ENCODE measurements around the gene AQP9. TPM values are rescaled to one million over a fixed set of nuclear protein-coding genes. Genes with fewer than 3 reads are reported as not detected.

The AQP9 gene
- total RNA-seq, 1 experiment from 2014 or later, result not detected

DNA sequence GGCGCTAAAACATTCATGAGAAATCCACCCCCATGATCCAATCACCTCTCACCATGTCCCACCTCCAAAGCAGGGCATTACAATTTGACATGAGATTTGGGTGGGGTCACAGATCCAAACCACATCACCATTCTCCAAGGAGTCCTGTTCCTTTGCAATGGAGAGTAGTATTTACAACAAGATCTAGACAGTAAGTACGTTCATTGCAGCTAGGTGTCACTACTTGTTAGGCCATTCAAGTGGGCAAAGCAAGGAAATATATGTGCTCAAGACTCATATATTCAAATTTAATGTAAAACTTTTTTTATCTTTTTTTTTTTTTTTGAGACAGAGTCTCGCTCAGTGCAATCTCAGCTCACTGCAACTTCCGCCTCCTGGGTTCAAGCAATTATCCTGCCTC, 79.3 kb downstream of the AQP9 start:
- Histone ChIP-seq H3K4me3 (ENCODE audit: low read depth, low read length, poor library complexity, severe bottlenecking) (no peak overlapping the region), H3K9me3 (ENCODE audit: low read depth, low read length, poor library complexity, severe bottlenecking) (no peaks in the 10 kb centered on the region), H3K4me1 (ENCODE audit: insufficient read depth, low read length, poor library complexity, severe bottlenecking) (peaks cover 10% of the 10 kb centered on the region), H3K36me3 (ENCODE audit: insufficient read depth, low read length, poor library complexity, severe bottlenecking) (no peaks in the 10 kb centered on the region), H3K27me3 (replicated peaks; ENCODE audit: insufficient read depth, low read depth, low read length, poor library complexity) (no peaks in the 10 kb centered on the region), H3K27ac (ENCODE audit: low read depth, low read length, poor library complexity, severe bottlenecking) (no peak overlapping the region)
- no peak for DNase-seq (ENCODE audit: low spot score)
- TF ChIP-seq EZH2 (IDR thresholded peaks at IDR 0.05; ENCODE audit: borderline replicate concordance, low read depth, low read length, poor library complexity, severe bottlenecking), result no peak
- TF ChIP-seq, protein P1, sequence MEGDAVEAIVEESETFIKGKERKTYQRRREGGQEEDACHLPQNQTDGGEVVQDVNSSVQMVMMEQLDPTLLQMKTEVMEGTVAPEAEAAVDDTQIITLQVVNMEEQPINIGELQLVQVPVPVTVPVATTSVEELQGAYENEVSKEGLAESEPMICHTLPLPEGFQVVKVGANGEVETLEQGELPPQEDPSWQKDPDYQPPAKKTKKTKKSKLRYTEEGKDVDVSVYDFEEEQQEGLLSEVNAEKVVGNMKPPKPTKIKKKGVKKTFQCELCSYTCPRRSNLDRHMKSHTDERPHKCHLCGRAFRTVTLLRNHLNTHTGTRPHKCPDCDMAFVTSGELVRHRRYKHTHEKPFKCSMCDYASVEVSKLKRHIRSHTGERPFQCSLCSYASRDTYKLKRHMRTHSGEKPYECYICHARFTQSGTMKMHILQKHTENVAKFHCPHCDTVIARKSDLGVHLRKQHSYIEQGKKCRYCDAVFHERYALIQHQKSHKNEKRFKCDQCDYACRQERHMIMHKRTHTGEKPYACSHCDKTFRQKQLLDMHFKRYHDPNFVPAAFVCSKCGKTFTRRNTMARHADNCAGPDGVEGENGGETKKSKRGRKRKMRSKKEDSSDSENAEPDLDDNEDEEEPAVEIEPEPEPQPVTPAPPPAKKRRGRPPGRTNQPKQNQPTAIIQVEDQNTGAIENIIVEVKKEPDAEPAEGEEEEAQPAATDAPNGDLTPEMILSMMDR (conservative IDR thresholded peaks at IDR 0.05; ENCODE audit: low read depth, low read length), result peak; percentile 24; the same call in 1 of the 2 replicates
- intact Hi-C loops (cut with micrococcal nuclease; ENCODE audit: unreplicated experiment), result no loop called here
- ChIA-PET POLR2A (ENCODE audit: low non-redundant PET) (no interaction called here), CTCF (interaction anchor here (0.6 kb wide), 2 partner anchors 140 to 890 kb away, joined by 3 to 5 read pairs; no protein-coding TSS in a partner anchor)
- no TSS peak for BruUV-seq (replicated peaks)

DNA sequence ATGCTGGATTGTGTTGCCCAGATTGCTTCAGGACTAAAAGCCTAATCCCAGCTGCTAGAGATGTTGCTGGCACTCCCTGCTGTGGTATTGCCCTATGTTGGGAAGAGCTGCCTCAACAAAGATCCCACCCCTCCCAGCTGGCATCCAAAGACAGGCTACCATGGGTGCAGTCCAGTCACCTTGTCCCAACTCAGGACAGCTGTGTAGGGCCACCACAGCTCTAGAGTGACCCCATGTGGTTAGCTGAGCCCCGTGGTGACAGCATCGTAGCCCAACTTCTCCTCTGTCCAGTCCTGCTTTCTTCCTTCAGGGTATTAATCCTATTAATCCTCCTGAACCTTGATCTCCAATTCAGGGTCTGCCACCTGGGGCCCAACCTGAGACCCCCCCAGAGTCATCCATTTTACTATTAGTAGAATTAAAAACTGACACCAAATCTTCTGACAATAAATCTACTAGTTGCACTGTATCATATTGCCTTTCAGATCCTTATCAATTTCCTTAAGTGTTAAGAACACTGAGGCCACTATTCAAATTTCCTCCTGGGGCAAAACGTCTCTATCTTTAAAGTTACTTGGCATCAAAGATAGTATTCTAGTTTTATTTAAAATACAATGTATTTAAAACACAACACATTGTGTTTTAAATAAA, 83.5 kb downstream of the AQP9 start:
- H3K9me3 ChIP-seq (ENCODE audit: low read depth, low read length, poor library complexity, severe bottlenecking), result no peaks in the 10 kb centered on the region
- intact Hi-C loops (cut with micrococcal nuclease; ENCODE audit: unreplicated experiment), result loop anchor here (10.0 kb wide), 3 partner anchors 663 to 1273 kb away; no protein-coding TSS in a partner anchor
- H3K4me1 ChIP-seq (ENCODE audit: insufficient read depth, low read length, poor library complexity, severe bottlenecking), result no peaks in the 10 kb centered on the region
- no peaks in the 10 kb centered on the region for H3K36me3 ChIP-seq (ENCODE audit: insufficient read depth, low read length, poor library complexity, severe bottlenecking)
- no peaks in the 10 kb centered on the region for H3K27me3 ChIP-seq (replicated peaks; ENCODE audit: insufficient read depth, low read depth, low read length, poor library complexity)
- CTCF ChIA-PET, result no interaction called here
- H3K27ac ChIP-seq (ENCODE audit: low read depth, low read length, poor library complexity, severe bottlenecking), result no peak overlapping the region
- DNase-seq (ENCODE audit: low spot score), result no peak
- POLR2A ChIA-PET (ENCODE audit: low non-redundant PET), result no interaction called here
- H3K4me3 ChIP-seq (ENCODE audit: low read depth, low read length, poor library complexity, severe bottlenecking), result no peak overlapping the region
- BruUV-seq (replicated peaks), result no TSS peak
- no peak for TF ChIP-seq EZH2 (IDR thresholded peaks at IDR 0.05; ENCODE audit: borderline replicate concordance, low read depth, low read length, poor library complexity, severe bottlenecking)
- TF ChIP-seq, protein P1 (conservative IDR thresholded peaks at IDR 0.05; ENCODE audit: low read depth, low read length), result peak; percentile 53

DNA sequence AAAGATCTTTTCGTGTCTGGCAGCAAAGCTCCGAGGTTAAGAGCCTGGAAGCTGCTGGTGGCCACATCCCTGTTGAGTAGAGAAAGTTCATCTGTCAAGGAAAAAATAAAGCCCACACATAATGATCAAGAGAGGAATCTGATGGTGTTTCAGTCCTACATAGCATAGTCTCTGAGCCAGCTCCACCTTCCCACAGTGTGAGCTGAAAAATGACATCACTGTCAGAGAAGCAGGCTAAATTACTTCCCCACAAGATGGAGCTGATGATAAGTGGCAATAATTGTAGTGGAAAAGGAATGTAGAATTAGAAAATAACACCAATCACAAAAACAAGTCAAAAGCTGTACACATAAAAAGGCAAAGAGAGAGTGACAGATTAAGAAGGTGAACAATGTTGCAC, 84.5 kb downstream of the AQP9 start:
- H3K9me3 ChIP-seq (ENCODE audit: low read depth, low read length, poor library complexity, severe bottlenecking), result no peaks in the 10 kb centered on the region
- no TSS peak for BruUV-seq (replicated peaks)
- CTCF ChIA-PET, result no interaction called here
- H3K27ac ChIP-seq (ENCODE audit: low read depth, low read length, poor library complexity, severe bottlenecking), result no peak overlapping the region
- DNase-seq (ENCODE audit: low spot score), result peak; percentile 23
- no peaks in the 10 kb centered on the region for H3K36me3 ChIP-seq (ENCODE audit: insufficient read depth, low read length, poor library complexity, severe bottlenecking)
- no peak overlapping the region for H3K4me3 ChIP-seq (ENCODE audit: low read depth, low read length, poor library complexity, severe bottlenecking)
- POLR2A ChIA-PET (ENCODE audit: low non-redundant PET), result no interaction called here
- intact Hi-C loops (cut with micrococcal nuclease; ENCODE audit: unreplicated experiment), result loop anchor here (10.0 kb wide), 3 partner anchors 662 to 1272 kb away; no protein-coding TSS in a partner anchor
- TF ChIP-seq, protein P1 (conservative IDR thresholded peaks at IDR 0.05; ENCODE audit: low read depth, low read length), result no peak
- no peak for TF ChIP-seq EZH2 (IDR thresholded peaks at IDR 0.05; ENCODE audit: borderline replicate concordance, low read depth, low read length, poor library complexity, severe bottlenecking)
- no peaks in the 10 kb centered on the region for H3K4me1 ChIP-seq (ENCODE audit: insufficient read depth, low read length, poor library complexity, severe bottlenecking)
- no peaks in the 10 kb centered on the region for H3K27me3 ChIP-seq (replicated peaks; ENCODE audit: insufficient read depth, low read depth, low read length, poor library complexity)
